Measurements from ENCODE around the gene ASXL3.

The ASXL3 gene

DNA sequence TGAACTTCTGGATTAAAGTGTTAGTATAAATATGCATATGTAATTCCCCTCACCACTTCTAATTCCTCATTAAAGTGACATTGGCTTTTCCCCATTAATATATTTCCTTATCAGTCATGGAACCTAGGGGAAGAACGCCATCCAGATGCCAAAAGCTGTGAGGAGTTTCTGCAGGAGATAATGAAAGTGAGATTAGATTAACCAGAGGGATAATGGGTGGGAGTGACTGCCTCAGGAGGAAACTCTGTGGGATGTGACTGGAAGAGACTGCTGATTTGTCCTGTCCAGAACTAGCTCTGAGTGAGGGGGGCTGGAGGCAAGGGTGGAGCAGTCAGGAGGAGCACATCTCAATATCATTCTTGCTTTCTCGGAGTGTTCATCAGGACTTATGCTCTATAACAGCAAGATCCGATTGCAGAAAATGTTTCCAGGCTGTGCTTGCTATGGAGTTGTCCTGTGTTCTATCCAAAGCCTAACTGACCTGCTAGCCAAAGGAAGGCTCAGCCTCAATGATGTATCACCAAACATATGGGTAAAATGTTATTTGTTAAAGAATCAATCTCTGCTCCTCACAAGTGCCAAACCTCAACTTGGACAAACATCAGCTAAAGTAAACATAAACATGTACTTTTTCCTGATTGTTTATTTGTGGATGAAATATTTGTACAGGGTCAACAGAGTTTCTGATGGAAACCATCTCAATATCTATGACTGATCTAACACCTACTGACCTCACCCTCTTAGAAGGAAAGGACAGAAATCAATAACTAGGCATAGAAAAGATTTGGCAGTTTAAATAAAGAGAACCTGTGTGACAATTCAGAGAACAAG lies 118.5 kb downstream of the ASXL3 start:
- H3K4me3 ChIP-seq (ENCODE audit: low read length), result no peak overlapping the region
- H3K9ac ChIP-seq (ENCODE audit: low read length), result no peak overlapping the region
- DNase-seq (ENCODE audit: low read depth), result no peak
- no peaks in the 10 kb centered on the region for H3K4me1 ChIP-seq (ENCODE audit: control insufficient read depth, insufficient read depth, low read length)
- no peaks in the 10 kb centered on the region for H3K36me3 ChIP-seq (ENCODE audit: control insufficient read depth, insufficient read depth, low read length, severe bottlenecking)
- no peaks in the 10 kb centered on the region for H3K9me3 ChIP-seq (ENCODE audit: control insufficient read depth, low read length)
- no peaks in the 10 kb centered on the region for H3K27me3 ChIP-seq (replicated peaks; ENCODE audit: control insufficient read depth, insufficient read depth, low read length)

DNA sequence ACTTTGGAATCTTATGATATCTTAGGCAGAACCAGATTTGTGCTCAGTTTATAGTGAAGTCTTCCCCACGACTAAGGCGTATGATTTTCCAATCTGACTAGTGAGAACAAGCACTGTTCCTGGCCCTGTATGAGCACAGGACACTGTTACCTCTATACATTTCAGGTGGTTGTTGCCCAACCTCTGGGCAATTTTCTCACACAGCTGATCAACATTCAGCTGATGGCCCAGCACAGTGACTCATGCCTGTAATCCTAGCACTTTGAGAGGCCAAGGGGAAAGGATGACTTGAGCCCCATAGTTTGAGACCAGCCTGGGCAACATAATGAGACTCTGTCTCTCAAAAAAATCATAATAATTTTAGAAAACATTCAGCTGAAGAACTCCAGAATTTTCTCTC lies 119.5 kb downstream of the ASXL3 start:
- H3K9ac ChIP-seq (ENCODE audit: low read length), result no peak overlapping the region
- H3K27me3 ChIP-seq (replicated peaks; ENCODE audit: control insufficient read depth, insufficient read depth, low read length), result no peaks in the 10 kb centered on the region
- DNase-seq (ENCODE audit: low read depth), result no peak

DNA sequence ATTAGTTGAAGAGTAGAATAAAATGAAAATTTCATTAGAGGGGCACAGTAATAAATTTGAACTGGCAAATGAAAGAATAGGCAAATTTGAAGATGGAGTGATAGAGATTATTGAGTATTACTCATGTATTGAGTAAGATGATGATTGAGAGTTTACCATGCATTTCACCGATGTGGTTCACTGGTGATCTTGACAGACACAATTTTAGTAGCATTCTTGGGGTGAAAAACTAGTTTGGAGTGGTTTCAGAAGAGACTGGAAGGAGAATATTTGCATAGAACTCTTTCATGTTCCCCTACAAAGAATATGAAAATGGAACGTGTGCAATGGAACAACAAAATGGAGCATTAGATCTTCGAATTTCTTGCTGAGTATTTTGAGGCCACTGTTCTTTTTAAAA lies 121.4 kb downstream of the ASXL3 start:
- Histone ChIP-seq H3K9me3 (ENCODE audit: control insufficient read depth, low read length) (no peaks in the 10 kb centered on the region), H3K36me3 (ENCODE audit: control insufficient read depth, insufficient read depth, low read length, severe bottlenecking) (no peaks in the 10 kb centered on the region), H3K27me3 (replicated peaks; ENCODE audit: control insufficient read depth, insufficient read depth, low read length) (no peaks in the 10 kb centered on the region), H3K9ac (ENCODE audit: low read length) (no peak overlapping the region), H3K4me1 (ENCODE audit: control insufficient read depth, insufficient read depth, low read length) (no peaks in the 10 kb centered on the region), H3K4me3 (ENCODE audit: low read length) (no peak overlapping the region)
- no peak for DNase-seq (ENCODE audit: low read depth)

More for the DNA sequence above, 119.5 kb downstream of the ASXL3 start:
- no peaks in the 10 kb centered on the region for H3K9me3 ChIP-seq (ENCODE audit: control insufficient read depth, low read length)
- H3K4me3 ChIP-seq (ENCODE audit: low read length), result no peak overlapping the region
- no peaks in the 10 kb centered on the region for H3K36me3 ChIP-seq (ENCODE audit: control insufficient read depth, insufficient read depth, low read length, severe bottlenecking)
- no peaks in the 10 kb centered on the region for H3K4me1 ChIP-seq (ENCODE audit: control insufficient read depth, insufficient read depth, low read length)

DNA sequence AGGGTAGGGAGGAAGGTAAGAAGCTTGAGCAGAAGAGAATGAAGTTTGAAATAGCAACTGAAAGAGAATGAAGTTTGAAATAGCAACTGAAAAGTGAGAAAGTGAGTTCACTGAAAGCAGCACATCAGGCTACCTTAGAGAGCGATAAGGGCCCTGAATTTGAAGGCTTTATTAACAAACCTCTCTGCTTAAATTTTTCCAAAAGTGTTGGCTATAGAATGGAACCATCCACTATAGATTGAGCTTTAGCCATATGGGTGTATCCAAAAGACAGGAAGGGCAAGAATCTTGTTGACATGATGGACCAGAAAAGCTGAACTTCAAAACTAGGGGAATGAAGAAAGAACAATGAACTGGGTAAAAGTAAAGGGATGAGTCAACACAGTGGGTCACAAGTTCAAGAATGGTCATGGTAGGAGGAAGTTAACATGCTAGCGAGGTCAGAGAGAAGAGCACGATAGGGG lies 122.5 kb downstream of the ASXL3 start:
- Histone ChIP-seq H3K4me1 (ENCODE audit: control insufficient read depth, insufficient read depth, low read length) (no peaks in the 10 kb centered on the region), H3K36me3 (ENCODE audit: control insufficient read depth, insufficient read depth, low read length, severe bottlenecking) (no peaks in the 10 kb centered on the region), H3K4me3 (ENCODE audit: low read length) (no peak overlapping the region), H3K27me3 (replicated peaks; ENCODE audit: control insufficient read depth, insufficient read depth, low read length) (no peaks in the 10 kb centered on the region), H3K9ac (ENCODE audit: low read length) (no peak overlapping the region), H3K9me3 (ENCODE audit: control insufficient read depth, low read length) (no peaks in the 10 kb centered on the region)
- no peak for DNase-seq (ENCODE audit: low read depth)

DNA sequence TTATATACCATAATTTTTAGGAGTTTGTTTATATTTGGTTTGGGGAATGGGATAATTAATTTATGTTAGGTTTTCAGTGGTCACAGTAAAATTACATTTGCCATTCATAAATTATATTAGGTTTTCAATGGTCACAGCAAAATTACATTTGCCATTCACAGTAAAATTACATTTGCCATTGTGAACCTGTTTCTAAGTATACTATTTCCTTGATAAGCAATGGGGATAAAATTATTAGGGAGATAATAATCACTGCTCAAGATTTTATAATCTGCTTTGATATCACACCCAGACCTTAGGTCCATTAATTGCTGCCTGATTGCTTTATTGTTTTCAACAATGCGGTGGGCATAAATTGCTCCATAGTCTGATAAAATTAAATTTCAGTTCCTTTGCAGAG lies 124.6 kb downstream of the ASXL3 start:
- no peaks in the 10 kb centered on the region for H3K27me3 ChIP-seq (replicated peaks; ENCODE audit: control insufficient read depth, insufficient read depth, low read length)
- H3K4me1 ChIP-seq (ENCODE audit: control insufficient read depth, insufficient read depth, low read length), result no peaks in the 10 kb centered on the region
- DNase-seq (ENCODE audit: low read depth), result no peak
- H3K36me3 ChIP-seq (ENCODE audit: control insufficient read depth, insufficient read depth, low read length, severe bottlenecking), result no peaks in the 10 kb centered on the region
- no peaks in the 10 kb centered on the region for H3K9me3 ChIP-seq (ENCODE audit: control insufficient read depth, low read length)
- H3K9ac ChIP-seq (ENCODE audit: low read length), result no peak overlapping the region
- H3K4me3 ChIP-seq (ENCODE audit: low read length), result no peak overlapping the region

DNA sequence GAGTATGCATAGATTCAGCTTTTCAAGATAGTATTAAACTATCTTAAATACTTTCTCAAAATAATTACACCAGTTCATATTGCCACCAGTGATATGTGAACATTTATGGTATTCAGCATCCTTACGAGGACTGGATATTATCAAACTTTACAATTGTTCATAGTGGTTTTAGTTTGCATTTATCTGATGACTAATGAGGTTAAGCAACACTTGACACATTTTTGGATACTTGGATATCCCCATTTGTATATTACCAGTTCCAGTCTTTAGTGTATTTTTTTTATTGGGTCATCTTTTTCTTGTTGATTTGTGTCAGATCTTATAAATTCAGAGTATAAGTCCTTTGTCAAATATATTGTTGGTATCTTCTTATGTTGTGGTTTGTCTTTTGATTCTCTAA lies 128.4 kb downstream of the ASXL3 start:
- no peak overlapping the region for H3K4me3 ChIP-seq (ENCODE audit: low read length)
- H3K4me1 ChIP-seq (ENCODE audit: control insufficient read depth, insufficient read depth, low read length), result no peaks in the 10 kb centered on the region

DNA sequence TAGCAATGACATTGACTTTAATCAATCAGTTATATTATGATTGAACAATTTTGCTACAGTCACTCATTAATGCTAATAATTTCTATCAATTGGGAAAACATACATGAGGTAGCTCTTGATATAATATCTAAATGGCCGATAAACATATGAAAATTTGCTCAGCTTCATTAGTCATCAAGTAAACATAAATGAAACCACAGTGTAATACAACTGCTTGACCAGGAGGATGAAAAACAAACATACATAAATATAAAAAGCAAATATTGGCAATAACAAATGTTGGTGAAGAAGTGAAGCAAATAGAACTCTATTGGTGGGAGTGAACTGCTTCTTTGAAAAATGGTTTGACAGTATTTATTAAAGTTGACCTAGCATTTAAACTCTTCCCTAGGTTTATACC lies 130.9 kb downstream of the ASXL3 start:
- no peaks in the 10 kb centered on the region for H3K36me3 ChIP-seq (ENCODE audit: control insufficient read depth, insufficient read depth, low read length, severe bottlenecking)
- H3K27me3 ChIP-seq (replicated peaks; ENCODE audit: control insufficient read depth, insufficient read depth, low read length), result no peaks in the 10 kb centered on the region
- no peak for DNase-seq (ENCODE audit: low read depth)
- no peaks in the 10 kb centered on the region for H3K9me3 ChIP-seq (ENCODE audit: control insufficient read depth, low read length)
- H3K9ac ChIP-seq (ENCODE audit: low read length), result no peak overlapping the region
- H3K4me1 ChIP-seq (ENCODE audit: control insufficient read depth, insufficient read depth, low read length), result no peaks in the 10 kb centered on the region
- no peak overlapping the region for H3K4me3 ChIP-seq (ENCODE audit: low read length)

More for the DNA sequence above, 128.4 kb downstream of the ASXL3 start:
- no peak overlapping the region for H3K9ac ChIP-seq (ENCODE audit: low read length)
- no peak for DNase-seq (ENCODE audit: low read depth)
- H3K9me3 ChIP-seq (ENCODE audit: control insufficient read depth, low read length), result no peaks in the 10 kb centered on the region
- no peaks in the 10 kb centered on the region for H3K36me3 ChIP-seq (ENCODE audit: control insufficient read depth, insufficient read depth, low read length, severe bottlenecking)
- no peaks in the 10 kb centered on the region for H3K27me3 ChIP-seq (replicated peaks; ENCODE audit: control insufficient read depth, insufficient read depth, low read length)

DNA sequence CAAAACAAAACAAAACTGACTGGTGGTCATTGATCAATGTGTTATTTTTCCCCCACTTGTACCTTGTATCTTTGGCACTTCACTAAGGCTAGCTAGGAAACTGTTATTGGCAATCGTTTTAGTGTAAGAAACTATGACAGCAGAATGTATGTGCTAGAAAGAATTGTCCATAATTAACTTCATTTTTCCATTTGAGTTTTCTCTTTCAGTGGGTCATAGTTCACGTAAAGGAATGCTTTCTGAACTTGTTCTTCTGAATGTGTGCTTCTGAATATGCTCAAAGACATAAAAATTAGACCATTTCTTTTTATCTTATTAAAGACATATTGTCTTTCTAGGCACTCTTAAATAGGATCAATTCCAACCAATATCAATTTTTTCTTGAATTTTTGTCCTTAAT lies 132.2 kb downstream of the ASXL3 start:
- no peaks in the 10 kb centered on the region for H3K4me1 ChIP-seq (ENCODE audit: control insufficient read depth, insufficient read depth, low read length)
- H3K27me3 ChIP-seq (replicated peaks; ENCODE audit: control insufficient read depth, insufficient read depth, low read length), result no peaks in the 10 kb centered on the region

DNA sequence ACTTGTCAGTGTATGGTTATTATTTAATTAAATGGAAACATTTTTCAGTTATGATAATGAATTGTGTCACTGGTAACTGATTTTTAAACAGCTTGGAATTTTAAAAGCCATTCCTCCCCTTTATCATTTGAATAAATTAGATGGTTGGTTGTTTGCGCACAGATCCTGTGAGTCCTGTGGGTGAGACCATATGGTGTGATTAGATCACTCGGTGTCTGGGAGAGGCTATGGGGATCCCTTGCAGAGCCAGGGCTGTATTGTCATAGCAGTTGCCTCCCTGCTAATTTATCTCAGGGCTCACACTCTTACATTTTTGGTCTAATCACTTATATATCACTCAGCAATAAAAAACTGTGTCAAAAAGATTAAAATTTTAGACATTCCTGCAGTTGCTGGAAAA lies 133.5 kb downstream of the ASXL3 start:
- H3K4me3 ChIP-seq (ENCODE audit: low read length), result no peak overlapping the region
- no peak overlapping the region for H3K9ac ChIP-seq (ENCODE audit: low read length)
- H3K9me3 ChIP-seq (ENCODE audit: control insufficient read depth, low read length), result no peaks in the 10 kb centered on the region
- no peak for DNase-seq (ENCODE audit: low read depth)
- peaks cover 6% of the 10 kb centered on the region for H3K4me1 ChIP-seq (ENCODE audit: control insufficient read depth, insufficient read depth, low read length)
- H3K36me3 ChIP-seq (ENCODE audit: control insufficient read depth, insufficient read depth, low read length, severe bottlenecking), result no peaks in the 10 kb centered on the region
- no peaks in the 10 kb centered on the region for H3K27me3 ChIP-seq (replicated peaks; ENCODE audit: control insufficient read depth, insufficient read depth, low read length)

More for the DNA sequence above, 132.2 kb downstream of the ASXL3 start:
- Histone ChIP-seq H3K9ac (ENCODE audit: low read length) (no peak overlapping the region), H3K36me3 (ENCODE audit: control insufficient read depth, insufficient read depth, low read length, severe bottlenecking) (no peaks in the 10 kb centered on the region), H3K9me3 (ENCODE audit: control insufficient read depth, low read length) (no peaks in the 10 kb centered on the region), H3K4me3 (ENCODE audit: low read length) (no peak overlapping the region)
- DNase-seq (ENCODE audit: low read depth), result no peak

DNA sequence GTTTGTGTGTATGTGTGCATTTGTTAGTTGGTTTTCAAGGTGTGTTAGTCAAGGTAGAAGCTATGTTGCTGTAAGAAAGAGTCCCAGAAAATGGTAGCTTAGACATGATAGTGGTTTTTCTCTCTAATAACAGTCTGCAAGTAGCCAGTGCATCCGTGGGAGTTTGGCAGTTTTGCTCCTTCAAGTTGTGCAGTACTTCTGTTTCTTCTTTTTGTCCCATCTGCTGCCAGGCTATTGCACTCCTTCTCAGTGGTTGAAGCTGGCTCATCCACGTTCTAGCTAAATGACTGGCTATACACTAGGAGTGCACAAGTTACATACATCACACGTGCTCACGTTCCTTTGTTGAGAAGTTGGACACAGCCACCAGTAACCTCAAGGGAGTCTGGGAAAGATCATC lies 134.7 kb downstream of the ASXL3 start:
- H3K9me3 ChIP-seq (ENCODE audit: control insufficient read depth, low read length), result no peaks in the 10 kb centered on the region
- no peak for DNase-seq (ENCODE audit: low read depth)

DNA sequence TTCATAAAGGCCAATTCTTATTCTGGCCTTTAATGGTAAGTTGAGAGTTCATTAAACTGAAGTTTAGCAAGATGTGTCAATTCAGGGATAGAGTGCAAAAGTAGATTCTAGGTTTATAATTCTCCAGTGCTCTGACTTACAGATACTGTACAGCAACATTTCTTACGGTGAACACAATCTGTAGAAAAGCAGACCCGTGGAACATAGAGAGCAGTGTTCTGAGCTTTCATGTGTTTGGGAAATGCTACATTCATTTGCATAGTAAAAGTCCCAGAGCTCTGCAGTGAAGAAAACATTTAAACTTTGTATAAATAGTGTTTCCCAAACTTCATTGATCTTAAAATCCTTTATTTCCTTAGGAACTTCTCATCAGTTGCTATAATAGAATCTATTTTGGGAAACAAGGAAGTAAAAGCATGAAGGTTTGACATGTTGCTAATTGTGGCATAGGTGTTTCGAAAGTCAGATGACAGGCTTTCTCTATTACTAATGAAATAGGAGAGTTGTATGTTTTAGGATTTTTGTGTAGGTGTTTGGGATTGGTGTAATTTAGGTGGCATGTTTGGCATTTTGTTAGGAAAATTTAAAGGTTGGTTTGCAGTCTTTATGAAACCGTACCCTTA lies 138.2 kb downstream of the ASXL3 start:
- Histone ChIP-seq H3K9ac (ENCODE audit: low read length) (no peak overlapping the region), H3K4me1 (ENCODE audit: control insufficient read depth, insufficient read depth, low read length) (peaks cover 12% of the 10 kb centered on the region), H3K4me3 (ENCODE audit: low read length) (no peak overlapping the region), H3K27me3 (replicated peaks; ENCODE audit: control insufficient read depth, insufficient read depth, low read length) (no peaks in the 10 kb centered on the region), H3K36me3 (ENCODE audit: control insufficient read depth, insufficient read depth, low read length, severe bottlenecking) (no peaks in the 10 kb centered on the region), H3K9me3 (ENCODE audit: control insufficient read depth, low read length) (no peaks in the 10 kb centered on the region)
- no peak for DNase-seq (ENCODE audit: low read depth)

More for the DNA sequence above, 134.7 kb downstream of the ASXL3 start:
- Histone ChIP-seq H3K9ac (ENCODE audit: low read length) (no peak overlapping the region), H3K27me3 (replicated peaks; ENCODE audit: control insufficient read depth, insufficient read depth, low read length) (no peaks in the 10 kb centered on the region), H3K4me1 (ENCODE audit: control insufficient read depth, insufficient read depth, low read length) (peaks cover 7% of the 10 kb centered on the region), H3K4me3 (ENCODE audit: low read length) (no peak overlapping the region), H3K36me3 (ENCODE audit: control insufficient read depth, insufficient read depth, low read length, severe bottlenecking) (no peaks in the 10 kb centered on the region)
